COLO668 (cell line): Measurements from ENCODE around the gene MUC5B.

ENCODE experiments used
- DNase-seq: peaks from one replicate; lab custom pipeline; 2025; ENCODE audit not compliant: unreplicated experiment; lab: John Stamatoyannopoulos, UW

The MUC5B gene

DNA sequence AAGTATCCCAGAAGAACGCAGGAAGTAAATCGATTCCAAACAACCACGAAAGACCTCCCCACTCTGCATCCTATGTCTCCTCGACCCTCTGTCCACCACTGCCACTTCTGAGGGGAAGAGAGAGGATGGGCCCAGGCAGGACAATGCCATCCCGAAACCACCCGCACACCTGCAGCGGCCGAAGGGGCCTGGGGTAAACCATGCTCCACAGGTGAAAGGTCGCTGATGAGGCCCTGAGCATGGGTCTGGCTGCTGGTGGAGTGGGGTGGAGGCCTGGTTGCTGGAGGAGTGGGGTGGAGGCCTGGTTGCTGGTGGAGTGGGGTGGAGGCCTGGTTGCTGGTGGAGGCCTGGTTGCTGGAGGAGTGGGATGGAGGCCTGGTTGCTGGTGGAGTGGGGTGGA, 73.4 kb downstream of the MUC5B start:
- DNase-seq, result no peak

DNA sequence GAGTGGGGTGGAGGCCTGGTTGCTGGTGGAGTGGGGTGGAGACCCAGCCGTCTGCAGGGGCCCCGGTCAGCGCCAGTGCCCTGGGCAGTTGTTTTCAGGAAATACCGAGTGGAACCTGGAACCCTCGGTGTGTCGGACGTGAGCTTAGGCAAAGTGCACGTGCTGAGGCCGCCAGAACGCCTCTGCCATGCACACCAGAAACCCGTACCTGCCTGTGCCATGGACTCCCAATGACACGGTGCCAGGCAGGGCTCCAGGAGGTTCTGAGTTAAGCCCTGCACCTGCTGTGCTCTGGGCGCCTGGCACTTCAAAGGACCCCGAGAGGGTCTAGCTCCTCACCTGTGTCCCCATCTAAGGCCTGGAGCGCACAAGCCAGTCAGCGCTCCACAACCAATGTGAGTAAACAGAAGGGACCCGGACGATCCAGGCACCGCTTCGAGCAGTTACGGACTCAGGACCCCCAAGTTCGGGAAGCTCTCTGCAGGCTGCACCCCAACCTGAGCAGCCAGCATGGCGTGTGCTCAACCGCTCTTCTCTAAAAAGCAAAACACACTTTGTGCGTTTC, 74.2 kb downstream of the MUC5B start:
- no peak for DNase-seq

DNA sequence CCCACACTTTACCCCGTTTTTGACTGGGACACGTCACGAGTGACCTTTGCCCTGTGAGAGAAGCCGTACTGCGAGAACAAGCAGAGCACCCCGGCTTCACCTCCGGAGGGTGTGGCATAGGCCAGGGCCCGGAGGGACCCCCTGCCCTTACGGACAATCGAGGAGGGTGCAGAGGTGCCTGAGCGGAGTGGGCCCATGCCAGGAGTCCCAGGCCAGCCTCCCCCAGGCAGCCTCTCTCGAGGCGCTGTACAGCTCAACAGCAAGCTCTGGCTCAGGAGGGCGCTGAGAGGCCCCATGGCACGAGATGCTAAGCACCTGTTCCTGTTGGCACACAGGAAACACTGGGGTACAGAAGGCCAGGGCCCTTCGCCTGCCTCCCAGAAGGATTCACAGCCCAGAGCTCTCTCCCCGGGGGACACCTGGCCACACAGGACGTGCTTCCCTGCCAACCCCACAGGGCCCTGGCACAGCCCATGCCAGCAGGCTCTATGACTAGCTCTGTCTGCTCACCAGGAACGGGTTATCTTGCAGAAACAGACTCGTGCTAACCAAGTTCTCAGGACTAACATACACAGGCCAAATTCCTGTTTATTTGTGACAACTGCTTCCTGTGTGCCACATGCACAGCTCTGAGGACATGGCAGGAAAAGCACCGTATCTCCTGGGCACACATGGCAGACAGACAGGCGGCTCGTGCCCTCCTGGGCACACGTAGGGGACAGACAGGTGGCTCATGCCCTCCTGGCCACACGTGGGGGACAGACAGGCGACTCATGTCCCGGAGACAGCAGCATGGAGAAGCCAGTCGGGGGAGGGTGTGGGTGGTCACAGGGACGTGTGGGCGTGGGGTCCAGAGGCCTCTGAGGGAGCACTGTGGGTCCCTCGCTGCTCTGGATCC, 75.0 kb downstream of the MUC5B start:
- no peak for DNase-seq

DNA sequence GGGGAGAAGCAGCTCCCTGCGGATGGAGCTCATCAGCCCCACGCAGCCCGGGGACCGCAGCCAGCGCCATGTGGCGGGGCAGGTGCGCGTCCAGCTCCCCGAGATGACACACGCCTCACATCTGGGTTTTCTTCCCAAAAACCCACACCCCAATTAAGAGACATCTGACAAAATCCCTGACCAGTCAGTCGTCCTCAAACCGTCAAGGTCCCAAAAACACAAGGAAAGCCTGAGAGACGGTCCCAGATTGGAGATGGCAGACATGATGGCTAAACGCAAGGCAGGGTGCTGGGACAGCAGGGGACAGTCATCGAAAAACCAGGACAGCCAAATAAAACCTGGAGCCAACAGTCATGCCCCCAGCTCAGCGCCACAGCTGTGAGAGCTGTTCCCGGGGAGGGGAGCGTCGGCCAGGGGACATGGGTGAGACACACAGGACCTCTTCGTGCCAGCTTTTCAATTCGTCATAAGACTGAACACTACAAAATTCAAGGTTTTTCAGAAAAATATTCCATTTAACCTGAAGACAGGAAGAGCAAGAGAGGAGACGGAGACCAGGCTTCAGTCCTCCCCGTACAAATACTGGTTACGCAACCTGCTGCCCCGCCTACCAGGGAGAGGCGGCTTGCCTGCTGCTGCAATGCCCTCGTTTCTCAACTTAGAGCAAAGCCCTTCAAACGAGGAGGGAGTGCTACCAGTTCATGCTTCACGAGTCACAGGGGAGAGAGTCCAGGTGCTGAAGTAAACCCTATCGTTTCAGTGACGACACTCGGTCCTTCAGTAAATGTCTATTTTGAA, 76.0 kb downstream of the MUC5B start:
- peak; percentile 9 for DNase-seq

DNA sequence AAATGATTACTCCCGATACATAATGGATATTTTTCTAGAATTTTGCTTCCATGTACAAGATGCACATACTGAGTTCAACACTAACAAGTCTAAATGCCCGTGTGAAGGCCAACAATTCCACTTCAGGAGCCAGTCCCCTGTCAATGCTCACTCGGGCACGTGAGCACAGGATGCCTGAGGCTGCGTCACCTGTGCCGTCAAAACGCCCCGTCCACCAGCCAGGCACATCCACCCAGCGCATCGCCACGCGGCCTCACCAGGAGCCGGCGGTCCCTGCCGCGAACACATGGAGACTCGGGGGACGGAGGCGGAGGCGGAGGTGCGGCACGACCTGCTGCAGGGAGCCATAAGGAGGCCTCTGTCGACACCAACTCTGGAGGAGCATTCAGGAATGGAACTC, 76.8 kb downstream of the MUC5B start:
- no peak for DNase-seq

DNA sequence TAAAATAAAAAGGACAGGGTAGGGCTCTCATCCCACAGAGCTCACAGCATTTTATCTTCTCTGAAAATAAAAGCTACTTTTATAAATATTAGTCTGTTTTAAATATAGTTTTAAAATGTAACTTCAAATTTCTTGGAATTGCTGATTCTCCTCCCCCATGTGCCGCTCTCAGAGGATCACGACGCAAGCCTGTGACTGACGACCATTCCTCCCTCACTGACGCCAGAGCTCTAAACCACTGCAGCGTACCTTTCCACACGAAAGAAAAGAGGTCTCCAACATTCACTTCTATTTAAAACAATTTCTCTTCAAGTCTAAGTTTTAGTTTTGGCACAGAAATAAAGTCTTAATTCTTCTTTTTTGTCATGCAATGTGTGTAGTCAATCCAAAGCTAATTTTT, 77.3 kb downstream of the MUC5B start:
- DNase-seq, result no peak

DNA sequence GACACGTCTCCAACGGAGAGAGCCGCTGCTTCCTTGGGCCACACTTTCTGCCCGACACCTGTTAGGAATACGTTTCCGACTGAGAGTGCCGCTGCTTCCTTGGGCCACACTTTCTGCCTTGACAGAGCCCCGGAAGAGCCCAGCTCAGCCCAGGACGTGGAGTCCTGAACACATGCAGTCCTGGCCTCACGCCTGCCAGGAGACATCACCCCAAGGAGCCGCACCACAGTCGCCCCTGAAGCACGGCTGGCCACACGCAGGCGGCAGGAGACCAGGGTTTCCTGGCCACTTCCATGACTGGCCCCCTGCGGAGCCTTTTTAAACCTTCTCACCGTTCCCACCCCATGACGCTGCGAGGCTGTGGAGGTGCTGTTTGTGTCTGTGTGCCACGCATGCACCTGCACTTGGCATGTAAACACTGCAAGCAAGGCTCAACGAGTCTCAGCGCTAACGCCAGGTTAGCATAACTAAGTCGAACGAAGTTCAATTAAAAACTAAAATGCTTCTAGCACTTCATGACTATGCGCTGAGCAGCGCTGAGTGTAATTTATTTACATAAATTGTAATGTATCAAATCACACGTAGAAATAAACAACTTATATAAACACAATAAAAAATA, 77.8 kb downstream of the MUC5B start:
- DNase-seq, result no peak

DNA sequence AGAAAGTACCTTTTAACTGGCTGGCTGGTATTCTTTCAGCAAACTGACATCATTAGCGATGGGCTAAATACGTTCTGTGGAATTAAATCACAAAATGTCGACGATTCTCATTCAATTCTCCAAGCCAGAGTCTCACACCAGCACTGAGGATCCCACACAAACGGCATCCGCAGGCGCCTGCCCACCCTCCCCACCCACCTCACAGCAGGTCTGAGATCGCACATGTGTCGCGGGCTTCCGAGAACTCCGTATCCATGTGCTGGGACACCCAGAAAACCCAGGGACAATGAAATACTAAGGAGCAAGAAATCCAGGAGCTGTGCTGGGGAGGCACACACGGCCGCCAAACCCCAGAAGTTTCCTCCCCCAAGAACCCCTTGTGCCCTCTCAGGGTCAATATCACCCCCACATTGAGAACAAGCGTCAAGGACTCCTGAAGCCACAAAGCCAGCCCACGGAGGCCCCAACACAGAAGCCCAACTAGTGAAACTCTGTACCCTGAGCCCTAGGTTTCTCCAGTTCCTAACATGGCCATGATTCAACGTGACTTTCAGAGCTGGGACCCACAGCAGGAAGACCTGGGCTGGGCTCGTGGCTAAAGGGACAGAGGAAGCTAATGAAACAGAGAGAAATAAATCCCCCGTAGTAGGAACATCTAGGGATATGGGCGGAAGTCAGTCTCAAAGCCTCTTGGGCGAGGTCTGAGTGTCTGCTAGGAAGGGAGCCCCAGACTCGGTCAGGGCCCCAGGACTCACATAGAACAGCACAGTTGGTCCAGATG, 78.5 kb downstream of the MUC5B start:
- DNase-seq, result no peak

DNA sequence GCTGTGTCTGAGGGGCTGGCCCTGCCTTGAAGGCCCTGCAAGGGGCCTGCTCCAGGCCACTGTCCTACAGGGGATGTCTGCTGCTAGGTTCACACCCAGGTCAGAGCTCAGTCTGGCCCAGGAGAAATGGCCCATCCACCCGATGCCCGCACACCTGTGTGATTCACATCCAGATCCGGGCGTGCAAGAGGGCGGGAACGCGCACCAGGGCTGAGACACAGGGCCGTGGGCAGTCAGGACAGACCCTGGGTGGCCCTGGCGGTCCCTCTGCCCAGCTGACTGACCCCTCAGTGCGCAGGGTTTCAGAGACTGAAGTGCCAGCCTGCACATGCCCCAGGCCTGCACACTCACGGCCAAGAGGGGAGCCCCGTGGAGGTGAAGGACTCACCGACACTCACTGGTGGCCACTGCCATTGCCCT, 79.2 kb downstream of the MUC5B start:
- no peak for DNase-seq

DNA sequence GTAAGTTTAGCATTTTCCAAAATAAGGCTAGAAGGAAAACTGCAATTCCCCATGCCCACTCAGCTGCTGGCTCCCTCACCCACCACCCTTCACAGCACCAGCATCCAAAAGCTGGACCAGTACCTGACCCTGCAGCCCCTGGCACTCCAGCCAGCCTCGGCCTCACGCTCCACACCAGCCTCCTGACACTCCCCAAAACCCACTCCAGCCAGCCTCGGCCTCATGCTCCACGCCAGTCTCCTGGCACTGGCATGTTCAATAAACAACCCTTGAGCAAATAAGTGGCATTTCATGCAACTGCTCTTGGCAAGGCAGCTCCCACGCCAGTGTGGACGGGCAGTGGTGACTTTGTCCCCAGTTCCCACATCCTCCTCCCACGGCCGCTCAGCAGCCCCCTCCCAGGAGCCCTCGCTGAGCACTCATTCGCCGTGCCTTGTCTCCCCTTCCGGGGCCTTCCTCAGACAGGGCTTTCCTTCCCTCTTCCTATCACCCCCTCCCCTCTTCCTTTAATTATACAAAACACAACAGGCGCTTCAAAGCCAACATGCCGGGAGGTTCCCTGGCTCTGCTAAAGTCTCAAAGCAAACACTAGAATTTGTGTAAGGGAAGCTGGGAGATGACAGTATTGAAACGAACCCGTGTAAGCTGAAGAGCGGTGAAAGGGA, 79.7 kb downstream of the MUC5B start:
- no peak for DNase-seq

DNA sequence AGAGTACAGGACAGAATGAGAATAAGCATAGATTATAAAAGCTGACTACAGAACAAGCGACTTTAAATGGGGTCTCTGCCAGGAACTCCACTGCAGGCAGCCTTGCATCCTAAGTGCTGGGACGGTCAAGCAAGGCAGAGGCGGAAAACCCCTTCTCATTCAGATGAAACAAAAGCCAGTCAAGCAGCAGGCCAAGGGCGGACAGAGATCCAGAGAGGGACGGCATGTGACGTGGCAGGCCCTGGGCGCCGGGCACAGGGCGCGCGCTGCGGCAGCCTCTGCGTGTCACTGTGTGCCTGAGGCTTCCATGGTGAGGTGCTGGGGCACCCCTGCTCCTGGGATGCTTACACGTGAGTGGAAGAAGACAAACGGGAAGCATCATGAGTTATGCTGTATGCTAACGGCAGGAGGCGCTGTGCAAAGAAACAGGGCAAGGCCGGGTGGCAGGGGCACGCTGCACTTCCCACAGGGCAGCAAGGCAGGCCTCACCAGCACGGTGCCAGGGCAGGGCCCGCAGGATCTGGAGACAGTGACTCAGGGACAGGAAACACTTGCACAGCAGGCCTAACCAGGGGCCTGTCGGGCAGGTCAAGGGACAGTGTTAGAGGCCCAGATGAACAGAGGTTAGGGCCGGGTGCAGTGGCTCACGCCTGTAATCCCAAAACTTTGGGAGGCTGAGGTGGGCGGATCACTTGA, 80.4 kb downstream of the MUC5B start:
- DNase-seq, result peak; percentile 3

DNA sequence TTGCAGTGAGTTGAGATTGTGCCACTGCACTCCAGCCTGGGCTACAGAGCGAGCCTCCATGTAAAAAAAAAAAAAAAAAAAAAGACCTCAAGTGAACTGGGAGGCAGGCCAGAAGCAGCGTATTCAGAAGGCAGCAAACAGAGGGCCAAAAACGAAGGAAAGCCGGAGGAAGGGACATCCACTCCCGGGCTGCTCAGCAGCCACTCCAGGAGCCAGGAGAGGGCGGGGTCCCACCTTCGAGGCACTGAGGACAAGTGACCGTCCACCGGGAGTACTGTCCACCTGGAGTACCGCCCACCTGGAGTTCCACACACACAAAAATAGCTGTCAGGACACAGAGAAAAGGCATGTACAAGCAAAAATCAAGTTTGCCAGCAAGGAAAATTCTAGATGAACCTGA, 81.1 kb downstream of the MUC5B start:
- no peak for DNase-seq

DNA sequence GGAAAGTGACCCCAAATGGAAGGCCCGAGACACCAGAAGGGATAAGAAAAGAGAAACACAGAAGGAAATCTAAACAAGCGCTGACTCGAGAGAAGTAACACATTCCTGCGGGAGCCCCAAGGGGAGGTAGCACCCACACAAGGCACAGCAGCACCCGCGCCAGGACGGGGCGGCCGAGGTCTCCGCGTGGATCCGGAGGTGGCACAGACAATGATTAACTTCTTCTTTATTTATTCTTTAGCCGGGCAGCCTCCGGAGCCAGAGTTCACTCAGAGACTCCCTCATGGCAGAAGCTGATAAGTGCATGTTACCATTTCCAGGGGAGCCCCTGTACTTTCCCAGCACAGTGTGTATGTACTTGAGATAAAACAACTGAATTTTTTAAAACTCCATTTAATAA, 81.5 kb downstream of the MUC5B start:
- DNase-seq, result no peak

DNA sequence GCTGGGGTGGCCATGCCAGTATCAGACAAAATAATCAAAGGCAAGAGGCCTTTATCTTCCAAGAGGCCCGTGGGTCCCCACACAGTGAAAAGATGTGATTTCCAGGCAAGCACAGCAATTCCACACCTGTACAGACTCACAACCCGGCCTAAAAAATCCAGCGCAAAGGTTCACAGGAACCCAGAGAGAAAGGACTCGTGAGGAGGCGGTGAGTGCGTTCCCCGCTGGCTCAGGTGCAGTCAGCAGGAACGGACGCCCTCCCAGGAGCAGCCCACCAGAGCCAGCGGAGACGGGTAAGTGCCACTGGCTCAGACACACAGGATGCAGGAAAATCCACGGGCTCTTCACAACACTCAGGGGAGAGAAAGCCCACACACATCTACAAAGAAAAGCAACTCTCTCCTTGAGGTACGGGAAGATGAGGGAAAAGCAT, 82.2 kb downstream of the MUC5B start:
- DNase-seq, result no peak

DNA sequence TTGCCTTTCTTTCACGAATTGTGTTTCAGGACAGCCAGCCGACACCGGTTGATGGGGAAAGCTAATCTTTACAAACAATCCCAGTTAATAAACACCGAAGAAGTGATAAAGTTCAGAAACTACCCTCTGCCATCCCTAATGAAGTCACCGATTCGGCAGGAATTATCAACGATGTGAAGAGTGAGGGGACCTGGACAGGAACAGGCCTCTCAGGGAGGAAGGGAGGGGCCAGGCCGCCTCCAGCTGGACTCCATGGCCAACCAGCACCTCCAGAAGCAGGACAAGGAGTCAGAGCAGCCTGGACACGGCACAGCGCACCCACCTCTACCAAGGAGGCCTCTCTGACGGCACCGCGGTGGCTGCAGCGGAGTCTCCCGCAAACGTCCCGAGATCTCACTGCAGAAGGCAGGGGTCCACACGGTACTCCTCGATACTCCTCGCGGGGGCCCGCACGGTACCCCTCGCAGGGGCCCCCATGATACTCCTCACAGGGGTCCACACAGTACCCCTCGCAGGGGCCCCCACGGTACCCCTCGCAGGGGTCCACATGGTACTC, 82.7 kb downstream of the MUC5B start:
- no peak for DNase-seq

DNA sequence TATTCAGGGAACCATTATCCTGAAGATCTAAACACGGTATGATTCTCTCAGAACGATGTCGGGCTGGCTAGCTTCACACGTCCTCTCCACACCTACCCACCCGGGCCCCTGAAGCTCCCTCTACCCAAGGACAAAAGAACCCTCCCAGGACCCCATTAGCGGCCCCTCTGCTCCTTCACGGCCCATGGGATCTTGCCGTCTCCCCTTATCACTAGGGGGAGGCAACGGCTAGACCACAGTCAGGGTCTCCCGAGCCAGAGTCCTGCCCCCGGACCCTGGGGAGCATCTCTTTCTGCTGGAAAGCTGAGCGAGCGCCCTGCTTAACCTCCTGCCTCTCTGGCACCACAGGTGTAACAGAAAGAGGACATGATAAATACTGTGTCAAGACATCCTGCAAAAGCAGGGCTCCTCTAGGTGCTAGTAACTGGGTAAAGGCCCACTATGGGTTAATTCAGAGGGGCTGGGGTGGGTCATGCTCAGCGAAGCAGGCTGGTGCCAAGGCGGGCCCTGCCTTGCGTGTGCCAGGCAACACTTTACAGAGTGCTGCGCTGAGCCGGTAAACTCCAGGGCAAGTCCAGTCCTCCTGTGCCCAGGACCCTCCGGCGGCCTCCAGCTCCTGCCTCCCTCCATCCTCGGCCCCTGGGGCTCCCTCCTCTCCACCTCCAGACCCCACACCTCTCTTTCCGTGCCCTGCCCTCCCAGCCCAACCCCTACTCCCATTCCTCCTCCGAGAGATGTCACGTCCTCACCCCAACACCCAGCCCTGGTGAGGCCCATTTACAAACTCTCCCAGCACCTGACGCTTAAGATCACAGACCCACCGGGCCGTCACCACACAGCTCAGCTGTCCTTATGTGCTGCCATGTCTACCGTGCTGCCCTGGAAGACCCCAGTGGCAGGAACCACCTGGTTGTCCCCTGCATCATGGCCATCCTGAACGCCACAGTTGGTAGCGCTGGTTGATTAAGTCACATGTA, 83.6 kb downstream of the MUC5B start:
- no peak for DNase-seq

DNA sequence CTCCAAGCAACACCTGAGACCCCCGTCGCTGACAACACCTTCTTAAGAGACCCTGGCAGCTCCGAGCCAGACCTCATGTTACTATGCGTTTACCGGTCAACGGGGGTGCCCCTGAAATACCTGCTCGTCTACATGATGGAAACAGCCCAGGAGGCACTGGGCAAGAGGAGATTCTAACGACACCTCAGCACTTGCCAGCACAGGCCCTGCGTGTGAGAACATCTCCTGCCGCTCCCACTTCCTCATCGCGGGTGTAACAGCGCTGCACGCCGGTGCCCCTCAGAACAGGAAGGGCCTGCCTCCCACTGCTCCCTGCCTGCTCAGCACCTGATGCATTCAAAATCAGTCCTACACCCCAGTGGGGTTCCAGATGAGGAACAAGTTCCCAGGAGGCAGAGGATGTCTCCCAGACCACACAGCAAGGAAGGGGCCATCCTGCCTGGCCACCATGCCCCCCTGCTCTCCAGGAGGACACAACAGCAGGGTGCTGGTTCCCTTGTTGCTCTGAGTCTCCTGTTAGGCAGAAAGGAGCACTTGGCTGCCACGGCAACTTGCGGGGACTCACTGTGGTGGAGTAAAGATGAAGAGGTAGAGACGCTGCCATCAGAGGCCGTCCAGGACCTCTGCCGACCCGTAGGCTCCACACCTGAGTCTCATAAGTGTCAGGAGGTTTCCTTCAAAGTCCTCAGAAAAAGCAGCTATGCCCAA, 84.5 kb downstream of the MUC5B start:
- DNase-seq, result no peak
